GM23338 (cell line): ENCODE results near the gene MPDU1.

Experiments used
- CREB1 ChIP-seq: fragments of 250-450 bp; sonication (Bioruptor Pico); IDR thresholded peaks from 2 replicates; pipeline ENCODE4 v1.5.0; 2020; ENCODE audit warnings: low read depth, mild to moderate bottlenecking, moderate library complexity
- ETS1 ChIP-seq: IDR thresholded peaks from 2 replicates; pipeline ENCODE4 v1.6.1; 2016; ENCODE audit warnings: antibody characterized with exemption
- EZH2 ChIP-seq: fragments of 200-600 bp; sonication (generic); IDR thresholded peaks from one replicate; pipeline ENCODE4 v1.8.0; 2017; ENCODE audit warnings: antibody characterized with exemption, mild to moderate bottlenecking, low read depth; ENCODE audit not compliant: unreplicated experiment
- EZH2phosphoT487 ChIP-seq: fragments of 200-600 bp; sonication (generic); IDR thresholded peaks from one replicate; pipeline ENCODE4 v1.8.1; 2018; ENCODE audit warnings: antibody characterized with exemption; ENCODE audit not compliant: unreplicated experiment
- JUNB ChIP-seq: IDR thresholded peaks from one replicate; pipeline ENCODE4 v1.6.1; 2016; ENCODE audit warnings: antibody characterized with exemption; ENCODE audit not compliant: unreplicated experiment
- NANOG ChIP-seq: IDR thresholded peaks from 2 replicates; pipeline ENCODE4 v1.6.1; 2016; ENCODE audit warnings: antibody characterized with exemption, borderline replicate concordance
- POLR2AphosphoS5 ChIP-seq: IDR thresholded peaks from 2 replicates; pipeline ENCODE4 v1.6.1; 2016; ENCODE audit warnings: antibody characterized with exemption, low read depth
- TF ChIP-seq, protein P1 (sequence below): IDR thresholded peaks from one replicate; pipeline ENCODE4 v1.6.1; 2018; ENCODE audit warnings: antibody characterized with exemption; ENCODE audit not compliant: unreplicated experiment
- TF ChIP-seq, protein P2 (sequence below), 2 experiments: fragments of 200-600 bp in 1 of 2; sonication (generic) in 1 of 2; conservative IDR thresholded peaks; 2 replicates each; pipeline versions ENCODE4 v1.5.1 to v1.6.1; 2016 to 2017; ENCODE audit warnings: antibody characterized with exemption in 2 of 2, low read depth in 2 of 2, mild to moderate bottlenecking in 2 of 2, moderate library complexity in 1 of 2

DNA sequence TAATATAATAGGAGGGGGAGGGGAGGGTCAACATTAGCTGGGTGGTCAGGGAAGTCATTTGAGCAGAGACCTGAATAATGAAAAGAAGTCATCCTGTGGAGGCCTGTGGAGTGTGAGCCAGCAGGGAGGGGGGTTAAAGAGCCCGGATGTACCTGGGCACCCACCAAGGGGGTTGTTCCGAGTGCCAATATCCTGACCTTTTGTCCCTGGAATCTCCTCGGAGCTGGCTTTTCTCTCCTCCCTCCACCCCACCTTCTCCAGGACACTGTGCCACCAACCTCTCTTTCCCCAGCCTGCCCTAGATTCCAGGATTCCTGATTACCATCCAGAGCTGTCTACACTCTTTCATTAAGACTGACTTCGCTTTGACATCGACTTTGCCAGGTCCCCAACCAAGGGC lies 52.5 kb downstream of the MPDU1 start:
- TF ChIP-seq, protein P1, sequence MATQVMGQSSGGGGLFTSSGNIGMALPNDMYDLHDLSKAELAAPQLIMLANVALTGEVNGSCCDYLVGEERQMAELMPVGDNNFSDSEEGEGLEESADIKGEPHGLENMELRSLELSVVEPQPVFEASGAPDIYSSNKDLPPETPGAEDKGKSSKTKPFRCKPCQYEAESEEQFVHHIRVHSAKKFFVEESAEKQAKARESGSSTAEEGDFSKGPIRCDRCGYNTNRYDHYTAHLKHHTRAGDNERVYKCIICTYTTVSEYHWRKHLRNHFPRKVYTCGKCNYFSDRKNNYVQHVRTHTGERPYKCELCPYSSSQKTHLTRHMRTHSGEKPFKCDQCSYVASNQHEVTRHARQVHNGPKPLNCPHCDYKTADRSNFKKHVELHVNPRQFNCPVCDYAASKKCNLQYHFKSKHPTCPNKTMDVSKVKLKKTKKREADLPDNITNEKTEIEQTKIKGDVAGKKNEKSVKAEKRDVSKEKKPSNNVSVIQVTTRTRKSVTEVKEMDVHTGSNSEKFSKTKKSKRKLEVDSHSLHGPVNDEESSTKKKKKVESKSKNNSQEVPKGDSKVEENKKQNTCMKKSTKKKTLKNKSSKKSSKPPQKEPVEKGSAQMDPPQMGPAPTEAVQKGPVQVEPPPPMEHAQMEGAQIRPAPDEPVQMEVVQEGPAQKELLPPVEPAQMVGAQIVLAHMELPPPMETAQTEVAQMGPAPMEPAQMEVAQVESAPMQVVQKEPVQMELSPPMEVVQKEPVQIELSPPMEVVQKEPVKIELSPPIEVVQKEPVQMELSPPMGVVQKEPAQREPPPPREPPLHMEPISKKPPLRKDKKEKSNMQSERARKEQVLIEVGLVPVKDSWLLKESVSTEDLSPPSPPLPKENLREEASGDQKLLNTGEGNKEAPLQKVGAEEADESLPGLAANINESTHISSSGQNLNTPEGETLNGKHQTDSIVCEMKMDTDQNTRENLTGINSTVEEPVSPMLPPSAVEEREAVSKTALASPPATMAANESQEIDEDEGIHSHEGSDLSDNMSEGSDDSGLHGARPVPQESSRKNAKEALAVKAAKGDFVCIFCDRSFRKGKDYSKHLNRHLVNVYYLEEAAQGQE: no peak
- TF ChIP-seq EZH2: no peak
- TF ChIP-seq, protein P2, sequence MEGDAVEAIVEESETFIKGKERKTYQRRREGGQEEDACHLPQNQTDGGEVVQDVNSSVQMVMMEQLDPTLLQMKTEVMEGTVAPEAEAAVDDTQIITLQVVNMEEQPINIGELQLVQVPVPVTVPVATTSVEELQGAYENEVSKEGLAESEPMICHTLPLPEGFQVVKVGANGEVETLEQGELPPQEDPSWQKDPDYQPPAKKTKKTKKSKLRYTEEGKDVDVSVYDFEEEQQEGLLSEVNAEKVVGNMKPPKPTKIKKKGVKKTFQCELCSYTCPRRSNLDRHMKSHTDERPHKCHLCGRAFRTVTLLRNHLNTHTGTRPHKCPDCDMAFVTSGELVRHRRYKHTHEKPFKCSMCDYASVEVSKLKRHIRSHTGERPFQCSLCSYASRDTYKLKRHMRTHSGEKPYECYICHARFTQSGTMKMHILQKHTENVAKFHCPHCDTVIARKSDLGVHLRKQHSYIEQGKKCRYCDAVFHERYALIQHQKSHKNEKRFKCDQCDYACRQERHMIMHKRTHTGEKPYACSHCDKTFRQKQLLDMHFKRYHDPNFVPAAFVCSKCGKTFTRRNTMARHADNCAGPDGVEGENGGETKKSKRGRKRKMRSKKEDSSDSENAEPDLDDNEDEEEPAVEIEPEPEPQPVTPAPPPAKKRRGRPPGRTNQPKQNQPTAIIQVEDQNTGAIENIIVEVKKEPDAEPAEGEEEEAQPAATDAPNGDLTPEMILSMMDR (conservative IDR thresholded peaks at IDR 0.05; ENCODE audit: low read depth in 2 of 2): no peak
- no peak for TF ChIP-seq ETS1
- no peak for TF ChIP-seq POLR2AphosphoS5
- no peak for TF ChIP-seq JUNB
- TF ChIP-seq CREB1 (CRISPR knock-in tag): no peak
- no peak for TF ChIP-seq EZH2phosphoT487
- TF ChIP-seq NANOG: no peak
